GM13977 (cell line): ENCODE data around the gene ANKLE2.
A peak's percentile ranks its signal among the peaks of the same experiment; 100 is the strongest.

Source experiments
- DNase-seq: peaks from one replicate; pipeline ENCODE4 v3.0.0; 2012; ENCODE audit warnings: low spot score
- CTCF ChIP-seq: IDR thresholded peaks from 2 replicates; pipeline ENCODE4 v1.5.1; 2012; ENCODE audit warnings: mild to moderate bottlenecking, control low read depth; ENCODE audit not compliant: insufficient read depth; ENCODE audit errors: extremely low read depth, missing control alignments
- in situ Hi-C: fragments of 300-500 bp; cut with MboI; formaldehyde crosslinking; loops from one replicate; pipeline ENCODE4 v1.12.0; 2022; ENCODE audit warnings: low sequenced_read_pairs, low pct_unique_long_range_greater_than_20kb, mixed read lengths, inconsistent platforms; ENCODE audit not compliant: unreplicated experiment

Gene ANKLE2

GRCh38 chr12:132710405-132711079, 51.1 kb downstream of the ANKLE2 start, which contains the start of gene PGAM5:
Gene PGAM5 (plus strand): TSS chr12:132710842. CDS start chr12:132710877, 35 bp downstream.
- peak; percentile 5 for TF ChIP-seq CTCF
- in situ Hi-C loops: no loop called here
- DNase-seq: peak; percentile 98

GRCh38 chr12:132710043-132710404, 51.6 kb downstream of the ANKLE2 start:
- DNase-seq: no peak
- in situ Hi-C loops: no loop called here

GRCh38 chr12:132708150-132708549, 53.5 kb downstream of the ANKLE2 start:
- DNase-seq: no peak
- in situ Hi-C loops: no loop called here
- no peak for TF ChIP-seq CTCF

More at GRCh38 chr12:132710043-132710404, 51.6 kb downstream of the ANKLE2 start:
- no peak for TF ChIP-seq CTCF

GRCh38 chr12:132707241-132707640, 54.4 kb downstream of the ANKLE2 start:
- TF ChIP-seq CTCF: no peak
- in situ Hi-C loops: no loop called here
- DNase-seq: no peak

GRCh38 chr12:132703641-132704040, 58.0 kb downstream of the ANKLE2 start:
- DNase-seq: no peak
- in situ Hi-C loops: no loop called here
- no peak for TF ChIP-seq CTCF

- in situ Hi-C loops: no loop called here
- DNase-seq: no peak
- TF ChIP-seq CTCF: no peak
Measured at GRCh38 chr12:132702640-132703039, 59.0 kb downstream of the ANKLE2 start.
